NT2/D1 (cell line): ENCODE data around the gene CORT.

Experiments
- SUZ12 ChIP-seq: IDR thresholded peaks from 2 replicates; pipeline ENCODE4 v1.6.1; 2011; ENCODE audit not compliant: insufficient read length, insufficient read depth; ENCODE audit errors: extremely low read depth
- YY1 ChIP-seq: IDR thresholded peaks from 2 replicates; pipeline ENCODE4 v1.6.1; 2011; ENCODE audit not compliant: insufficient read length, insufficient read depth
- ZNF274 ChIP-seq: IDR thresholded peaks from 2 replicates; pipeline ENCODE4 v1.6.1; 2011; ENCODE audit warnings: mild to moderate bottlenecking, low read depth, low read length

GRCh38 chr1:10450836-10451235, 1.0 kb downstream of the CORT start:
- TF ChIP-seq YY1 (no peak), SUZ12 (no peak), ZNF274 (no peak)
